HFF-Myc (cell line): ENCODE data around the gene MCC.

Experiments
- DNase-seq: peaks from one replicate; pipeline ENCODE4 v3.0.0-alpha.2; 2011; ENCODE audit warnings: low read depth; ENCODE audit errors: extremely low read depth
- H3K4me3 ChIP-seq: replicated peaks from 2 replicates; pipeline ENCODE4 v1.5.1; 2011; ENCODE audit warnings: low read depth, mild to moderate bottlenecking, control low read depth, low read length
- TF ChIP-seq, protein P1 (sequence below): IDR thresholded peaks from 2 replicates; pipeline ENCODE4 v1.5.1; 2012; ENCODE audit warnings: mild to moderate bottlenecking, low read depth, low read length, control low read depth; ENCODE audit errors: missing control alignments

Gene MCC

DNA sequence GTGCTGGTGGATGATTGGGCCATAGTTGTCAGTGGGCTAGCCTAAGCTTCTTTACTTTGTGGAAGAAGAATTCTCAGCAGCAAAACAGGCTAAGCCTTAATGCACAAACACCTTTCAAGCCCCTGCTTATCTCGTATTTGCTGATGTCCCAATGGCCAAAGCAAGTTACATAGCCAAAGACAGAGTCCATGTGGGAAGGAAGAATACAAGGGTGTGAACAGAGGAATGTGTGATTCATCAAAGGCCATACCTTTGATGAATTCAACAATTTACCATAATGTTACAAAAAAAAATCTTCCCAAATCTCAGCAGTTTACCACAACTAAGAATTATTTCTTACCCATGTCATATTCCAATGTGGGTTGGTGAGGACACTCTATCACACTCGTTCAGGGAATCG lies 24.1 kb upstream of the MCC start:
- no peak for DNase-seq
- TF ChIP-seq, protein P1, sequence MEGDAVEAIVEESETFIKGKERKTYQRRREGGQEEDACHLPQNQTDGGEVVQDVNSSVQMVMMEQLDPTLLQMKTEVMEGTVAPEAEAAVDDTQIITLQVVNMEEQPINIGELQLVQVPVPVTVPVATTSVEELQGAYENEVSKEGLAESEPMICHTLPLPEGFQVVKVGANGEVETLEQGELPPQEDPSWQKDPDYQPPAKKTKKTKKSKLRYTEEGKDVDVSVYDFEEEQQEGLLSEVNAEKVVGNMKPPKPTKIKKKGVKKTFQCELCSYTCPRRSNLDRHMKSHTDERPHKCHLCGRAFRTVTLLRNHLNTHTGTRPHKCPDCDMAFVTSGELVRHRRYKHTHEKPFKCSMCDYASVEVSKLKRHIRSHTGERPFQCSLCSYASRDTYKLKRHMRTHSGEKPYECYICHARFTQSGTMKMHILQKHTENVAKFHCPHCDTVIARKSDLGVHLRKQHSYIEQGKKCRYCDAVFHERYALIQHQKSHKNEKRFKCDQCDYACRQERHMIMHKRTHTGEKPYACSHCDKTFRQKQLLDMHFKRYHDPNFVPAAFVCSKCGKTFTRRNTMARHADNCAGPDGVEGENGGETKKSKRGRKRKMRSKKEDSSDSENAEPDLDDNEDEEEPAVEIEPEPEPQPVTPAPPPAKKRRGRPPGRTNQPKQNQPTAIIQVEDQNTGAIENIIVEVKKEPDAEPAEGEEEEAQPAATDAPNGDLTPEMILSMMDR = no peak
- H3K4me3 ChIP-seq = no peak overlapping the region

DNA sequence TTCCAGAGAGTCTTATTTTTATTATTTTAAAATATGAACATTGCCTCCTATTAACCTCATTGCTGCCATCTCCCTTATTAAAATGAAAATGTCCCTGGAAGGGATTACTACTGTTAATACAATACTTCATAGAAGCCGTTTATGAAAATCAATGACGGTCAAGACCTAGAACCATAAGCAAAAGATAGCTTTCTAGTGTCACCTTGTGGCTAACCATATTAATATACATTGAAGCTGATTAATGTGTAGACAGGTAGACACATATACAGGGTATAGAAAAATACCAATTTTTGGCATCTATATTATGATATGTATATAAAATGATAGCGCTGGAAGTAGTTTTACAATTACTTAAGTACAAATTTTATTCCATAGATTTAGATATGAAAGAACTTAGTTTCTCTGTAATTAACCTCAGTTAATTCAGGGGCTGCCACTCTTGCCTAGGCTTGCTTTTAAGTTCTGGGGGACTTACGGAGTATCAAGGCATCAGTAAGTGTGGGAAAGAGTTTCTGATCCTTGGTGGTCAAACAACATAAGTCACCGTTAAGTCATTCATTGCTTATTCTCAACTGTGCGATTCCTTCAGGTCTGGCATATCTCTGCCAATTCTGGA lies 22.7 kb upstream of the MCC start:
- no peak overlapping the region for H3K4me3 ChIP-seq
- DNase-seq = no peak
- TF ChIP-seq, protein P1 = peak; percentile 6

DNA sequence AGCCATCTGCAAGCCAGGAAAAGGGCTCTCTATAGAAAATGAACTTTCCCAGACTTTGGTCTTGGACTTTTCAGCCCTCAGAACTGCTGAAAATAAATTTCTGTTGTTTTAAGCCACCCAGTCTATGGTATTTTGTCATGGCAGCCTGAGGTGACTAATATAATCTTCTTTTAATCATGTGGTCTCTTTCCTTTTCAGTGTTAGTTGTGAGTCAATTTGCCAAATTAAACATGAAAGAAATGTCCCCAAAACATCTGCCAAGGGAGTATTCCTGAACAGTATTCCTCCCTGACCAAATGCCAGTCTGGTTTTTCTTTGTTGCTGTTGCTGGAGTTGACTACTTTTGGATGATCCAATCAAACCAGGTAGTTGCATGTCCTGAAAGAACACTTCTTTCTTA lies 20.5 kb upstream of the MCC start:
- no peak for DNase-seq
- TF ChIP-seq, protein P1 = no peak
- no peak overlapping the region for H3K4me3 ChIP-seq

DNA sequence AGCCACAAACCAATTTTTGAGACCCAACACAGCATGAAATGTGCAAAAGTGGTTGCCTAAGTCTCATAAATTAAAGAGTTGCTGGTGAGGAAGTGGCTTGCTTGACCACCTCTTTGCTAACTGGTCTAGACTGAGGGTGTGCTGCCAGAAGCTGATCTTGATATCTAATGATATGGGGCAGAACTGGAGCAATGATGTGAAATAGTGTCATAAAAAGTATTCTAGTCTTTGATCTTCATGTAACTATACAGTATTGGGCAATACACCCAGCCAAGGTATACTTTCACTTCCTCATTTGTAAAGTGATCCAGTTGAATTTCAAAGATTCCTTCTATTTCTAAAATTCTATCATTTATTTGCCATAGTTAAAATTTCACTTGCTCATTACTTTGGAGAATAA lies 19.3 kb upstream of the MCC start:
- no peak for DNase-seq

DNA sequence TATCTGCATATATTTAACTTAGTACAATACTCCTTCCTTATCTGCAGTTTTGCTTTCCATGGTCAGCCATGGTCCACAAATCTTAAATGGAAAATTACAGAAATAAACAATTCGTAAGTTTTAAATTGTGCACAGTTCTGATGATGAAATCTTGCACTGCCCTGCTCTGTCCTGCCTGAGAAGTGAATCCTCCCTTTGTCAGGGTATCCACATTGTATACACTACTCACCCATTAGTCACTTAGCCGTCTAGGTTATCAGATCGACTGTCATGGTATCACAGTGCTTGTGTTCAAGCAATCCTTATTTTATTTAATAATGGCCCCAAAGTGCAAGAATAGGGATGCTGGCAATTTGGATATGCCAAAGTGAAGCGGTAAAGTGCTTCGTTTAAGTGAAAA lies 16.9 kb upstream of the MCC start:
- no peak overlapping the region for H3K4me3 ChIP-seq
- TF ChIP-seq, protein P1 = no peak
- DNase-seq = no peak

More for the DNA sequence above, 19.3 kb upstream of the MCC start:
- TF ChIP-seq, protein P1 = no peak
- no peak overlapping the region for H3K4me3 ChIP-seq

DNA sequence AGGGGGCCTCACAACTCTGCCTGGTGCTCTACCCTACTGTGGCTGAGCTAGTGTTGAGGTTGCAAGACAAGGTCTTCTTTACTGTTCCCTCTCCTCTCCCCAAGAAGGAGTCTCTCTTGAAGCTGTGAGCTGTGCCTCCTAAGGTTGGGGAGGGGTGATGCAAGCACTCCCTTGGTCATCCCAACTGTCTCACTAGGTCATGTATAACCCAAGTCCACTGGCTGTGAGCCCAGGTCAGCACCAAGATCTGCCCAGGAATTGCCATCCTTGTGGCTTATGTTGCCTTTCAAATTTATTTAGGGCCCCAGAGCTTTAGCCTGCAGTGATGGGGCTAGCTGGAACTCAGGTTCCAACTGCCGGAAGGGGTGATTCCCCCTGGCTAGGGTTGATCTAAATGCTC lies 14.9 kb upstream of the MCC start:
- H3K4me3 ChIP-seq = no peak overlapping the region
- TF ChIP-seq, protein P1 = no peak
- DNase-seq = no peak

DNA sequence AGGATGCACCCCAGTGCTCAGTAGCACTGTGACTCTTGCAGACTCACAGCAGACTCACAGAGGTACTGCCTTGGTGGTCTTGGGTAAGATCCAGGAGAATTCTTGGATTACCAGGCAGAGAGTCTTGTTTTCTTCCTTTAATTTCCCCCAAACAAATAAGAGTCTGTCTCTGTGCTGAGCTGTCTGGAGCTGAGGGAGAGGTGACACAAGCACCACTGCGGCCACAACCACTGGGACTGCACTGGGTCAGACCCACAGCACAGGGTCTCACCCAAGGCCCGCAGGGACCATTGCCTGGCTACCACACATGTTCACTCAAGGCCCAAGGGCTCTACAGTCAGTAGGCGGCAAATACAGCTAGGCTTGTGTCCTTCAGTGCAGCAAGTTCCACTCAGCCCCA lies 13.8 kb upstream of the MCC start:
- DNase-seq = no peak
- H3K4me3 ChIP-seq = no peak overlapping the region

More for the DNA sequence above, 13.8 kb upstream of the MCC start:
- TF ChIP-seq, protein P1 = no peak
